Activated CD8-positive, alpha-beta memory T cell treated with anti-CD3 and anti-CD28 coated beads, Interleukin-2, amount 10 ng/mL, durations not matched to agents 7 days and 5 days (primary cell): ENCODE data around the gene ADAMTS14. TPM values are rescaled to one million over a fixed set of nuclear protein-coding genes. Genes with fewer than 3 reads are reported as not detected.
A peak's percentile ranks its signal among the peaks of the same experiment; 100 is the strongest.
"Not testable (repeated sequence)": the region's sequence is repeated elsewhere in the genome, so short reads cannot be mapped to it uniquely, and the experiment has no call there.

Experiments
- ATAC-seq: fragments of 150-1000 bp; cut with Tn5 transposase; one replicate; pipeline ENCODE4 v1.10.0; 2021; ENCODE audit warnings: moderate library complexity
- CTCF ChIA-PET: fragments of 350-600 bp; sonication (Branson Sonifier 250); formaldehyde crosslinking; loops from one replicate; lab custom pipeline; 2021; ENCODE audit warnings: antibody characterized with exemption; lab: Charles Lee
- DNase-seq: peaks from one replicate; pipeline ENCODE4 v3.0.0-alpha.2; 2020
- H3K27ac Mint-ChIP-seq: one replicate; pipeline ENCODE4 v1.8.0; 2021; ENCODE audit warnings: mild to moderate bottlenecking, mixed read lengths
- H3K27me3 Mint-ChIP-seq: one replicate; pipeline ENCODE4 v1.8.0; 2021; ENCODE audit warnings: mixed read lengths
- H3K36me3 Mint-ChIP-seq: one replicate; pipeline ENCODE4 v1.8.0; 2021; ENCODE audit warnings: mild to moderate bottlenecking, mixed read lengths
- H3K4me1 Mint-ChIP-seq: one replicate; pipeline ENCODE4 v1.8.0; 2021; ENCODE audit warnings: mixed read lengths
- H3K4me3 Mint-ChIP-seq: one replicate; pipeline ENCODE4 v1.8.0; 2021; ENCODE audit warnings: mild to moderate bottlenecking, moderate library complexity, mixed read lengths
- H3K9me3 Mint-ChIP-seq: one replicate; pipeline ENCODE4 v1.8.0; 2022; ENCODE audit warnings: low read depth, mixed read lengths
- total RNA-seq, 2 experiments: library from RNA; stranded (reverse); gene quantifications; one replicate each; pipeline ENCODE4 v1.2.3, GENCODE V29; 2021

ADAMTS14 gene, protein sequence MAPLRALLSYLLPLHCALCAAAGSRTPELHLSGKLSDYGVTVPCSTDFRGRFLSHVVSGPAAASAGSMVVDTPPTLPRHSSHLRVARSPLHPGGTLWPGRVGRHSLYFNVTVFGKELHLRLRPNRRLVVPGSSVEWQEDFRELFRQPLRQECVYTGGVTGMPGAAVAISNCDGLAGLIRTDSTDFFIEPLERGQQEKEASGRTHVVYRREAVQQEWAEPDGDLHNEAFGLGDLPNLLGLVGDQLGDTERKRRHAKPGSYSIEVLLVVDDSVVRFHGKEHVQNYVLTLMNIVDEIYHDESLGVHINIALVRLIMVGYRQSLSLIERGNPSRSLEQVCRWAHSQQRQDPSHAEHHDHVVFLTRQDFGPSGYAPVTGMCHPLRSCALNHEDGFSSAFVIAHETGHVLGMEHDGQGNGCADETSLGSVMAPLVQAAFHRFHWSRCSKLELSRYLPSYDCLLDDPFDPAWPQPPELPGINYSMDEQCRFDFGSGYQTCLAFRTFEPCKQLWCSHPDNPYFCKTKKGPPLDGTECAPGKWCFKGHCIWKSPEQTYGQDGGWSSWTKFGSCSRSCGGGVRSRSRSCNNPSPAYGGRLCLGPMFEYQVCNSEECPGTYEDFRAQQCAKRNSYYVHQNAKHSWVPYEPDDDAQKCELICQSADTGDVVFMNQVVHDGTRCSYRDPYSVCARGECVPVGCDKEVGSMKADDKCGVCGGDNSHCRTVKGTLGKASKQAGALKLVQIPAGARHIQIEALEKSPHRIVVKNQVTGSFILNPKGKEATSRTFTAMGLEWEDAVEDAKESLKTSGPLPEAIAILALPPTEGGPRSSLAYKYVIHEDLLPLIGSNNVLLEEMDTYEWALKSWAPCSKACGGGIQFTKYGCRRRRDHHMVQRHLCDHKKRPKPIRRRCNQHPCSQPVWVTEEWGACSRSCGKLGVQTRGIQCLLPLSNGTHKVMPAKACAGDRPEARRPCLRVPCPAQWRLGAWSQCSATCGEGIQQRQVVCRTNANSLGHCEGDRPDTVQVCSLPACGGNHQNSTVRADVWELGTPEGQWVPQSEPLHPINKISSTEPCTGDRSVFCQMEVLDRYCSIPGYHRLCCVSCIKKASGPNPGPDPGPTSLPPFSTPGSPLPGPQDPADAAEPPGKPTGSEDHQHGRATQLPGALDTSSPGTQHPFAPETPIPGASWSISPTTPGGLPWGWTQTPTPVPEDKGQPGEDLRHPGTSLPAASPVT
- under 1 TPM; 0.15 to 0.19 TPM for total RNA-seq

DNA sequence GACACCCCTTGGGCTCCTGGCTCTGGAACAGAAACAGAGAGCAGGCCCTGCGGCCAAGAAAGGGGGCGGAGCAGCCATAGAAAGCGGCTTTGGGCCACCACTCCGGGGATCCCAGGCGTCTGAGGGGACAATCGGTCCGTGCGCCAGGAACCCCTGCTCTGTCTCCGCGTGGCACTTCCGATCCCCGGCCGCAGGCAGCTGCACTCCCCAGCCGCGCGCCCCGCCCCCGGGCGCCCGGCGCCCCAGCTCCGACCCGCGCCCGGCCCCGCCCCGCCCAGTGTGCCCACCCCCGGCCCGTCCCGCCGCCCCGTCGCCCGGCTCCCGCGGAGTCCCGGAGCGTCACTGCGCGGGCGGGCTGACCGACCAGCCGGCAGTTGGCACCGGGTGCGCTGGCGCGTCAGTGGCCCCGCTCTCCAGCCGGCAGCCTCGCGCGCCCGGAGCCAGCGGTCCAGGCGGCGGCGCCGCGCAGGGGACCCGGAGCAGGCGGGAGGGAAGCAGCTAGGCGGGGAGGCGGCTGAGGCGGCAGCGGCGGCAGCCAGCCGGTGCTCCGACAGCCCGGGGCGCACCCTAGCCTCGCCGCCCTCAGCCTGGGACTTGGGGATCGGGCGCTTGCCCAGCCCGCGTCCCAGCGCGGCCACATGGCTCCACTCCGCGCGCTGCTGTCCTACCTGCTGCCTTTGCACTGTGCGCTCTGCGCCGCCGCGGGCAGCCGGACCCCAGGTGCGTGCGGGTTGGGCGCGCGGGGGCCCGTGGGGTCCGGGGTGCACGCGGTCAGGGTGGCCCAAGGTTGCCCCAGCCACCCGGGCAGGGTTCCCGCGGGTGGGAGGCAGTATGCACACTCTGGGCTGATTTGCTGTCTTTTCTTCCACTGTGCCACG is at the start of gene ADAMTS14:
Gene ADAMTS14 (plus strand): TSS at position 342 of the 878 bp plus-strand sequence. CDS start 297 bp downstream, at position 639.
- Mint-ChIP-seq H3K4me3 (peak within 1 kb of the TSS; percentile 59), H3K9me3 (peaks cover 4% of the 10 kb centered on the region), H3K36me3 (no peaks in the 10 kb centered on the region), H3K4me1 (peaks cover 13% of the 10 kb centered on the region), H3K27me3 (peaks cover 54% of the 10 kb centered on the region), H3K27ac (no peak within 1 kb of the TSS)
- CTCF ChIA-PET: no interaction called here
- peak; percentile 72 for ATAC-seq
- no peak for DNase-seq

- H3K27me3 Mint-ChIP-seq: peaks cover 5% of the 10 kb centered on the region
- CTCF ChIA-PET: interaction anchor here (1.3 to 2.0 kb wide), 3 partner anchors 17 to 191 kb away, joined by 3 to 8 read pairs (median 5); no protein-coding TSS in a partner anchor
- no peak for ATAC-seq
- no peak overlapping the region for H3K4me3 Mint-ChIP-seq
- peaks cover 18% of the 10 kb centered on the region for H3K36me3 Mint-ChIP-seq
- peaks cover 3% of the 10 kb centered on the region for H3K9me3 Mint-ChIP-seq
- no peak overlapping the region for H3K27ac Mint-ChIP-seq
- H3K4me1 Mint-ChIP-seq: peaks cover 17% of the 10 kb centered on the region
- DNase-seq: no peak
These were observed 49.8 kb upstream of the ADAMTS14 start for GRCh38 chr10:70622541-70622940.

GRCh38 chr10:70622981-70623844 is 49.1 kb upstream of the ADAMTS14 start:
- CTCF ChIA-PET: interaction anchor here (0.6 to 2.0 kb wide), 4 partner anchors 11 to 236 kb away, joined by 3 to 8 read pairs (median 4); no protein-coding TSS in a partner anchor

GRCh38 chr10:70626056-70626455 is 46.2 kb upstream of the ADAMTS14 start:
- Mint-ChIP-seq H3K36me3 (peaks cover 14% of the 10 kb centered on the region), H3K4me1 (no peaks in the 10 kb centered on the region), H3K27ac (no peak overlapping the region), H3K27me3 (peaks cover 8% of the 10 kb centered on the region), H3K9me3 (peaks cover 4% of the 10 kb centered on the region), H3K4me3 (no peak overlapping the region)
- DNase-seq: no peak
- CTCF ChIA-PET: no interaction called here
- ATAC-seq: no peak

More at GRCh38 chr10:70622981-70623844, 49.1 kb upstream of the ADAMTS14 start:
- Mint-ChIP-seq H3K9me3 (peaks cover 5% of the 10 kb centered on the region), H3K4me3 (no peak overlapping the region), H3K27me3 (peaks cover 8% of the 10 kb centered on the region), H3K4me1 (peaks cover 12% of the 10 kb centered on the region), H3K27ac (no peak overlapping the region), H3K36me3 (peaks cover 21% of the 10 kb centered on the region)
- no peak for ATAC-seq
- no peak for DNase-seq

DNA sequence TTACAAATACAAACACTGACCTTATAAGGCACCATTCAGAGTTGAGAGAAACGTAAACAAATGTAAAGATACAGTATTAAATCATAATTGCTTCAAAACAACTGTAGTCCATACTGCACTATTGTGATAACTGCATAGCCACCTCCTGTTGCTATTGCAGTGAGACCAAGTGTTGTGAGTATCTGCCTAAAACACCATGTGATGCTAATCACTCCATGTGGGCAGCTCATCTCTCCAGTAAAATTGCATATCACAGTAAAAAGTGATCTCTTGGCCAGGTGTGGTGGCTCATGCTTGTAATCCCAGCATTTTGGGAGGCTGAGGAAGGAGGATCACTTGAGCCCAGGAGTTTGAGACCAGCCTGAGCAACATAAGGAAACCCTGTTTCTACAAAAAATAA is 43.0 kb upstream of the ADAMTS14 start:
- DNase-seq: no peak
- CTCF ChIA-PET: no interaction called here
- Mint-ChIP-seq H3K9me3 (peaks cover 4% of the 10 kb centered on the region), H3K27me3 (peaks cover 22% of the 10 kb centered on the region), H3K4me1 (no peaks in the 10 kb centered on the region), H3K4me3 (no peak overlapping the region), H3K36me3 (peaks cover 9% of the 10 kb centered on the region), H3K27ac (no peak overlapping the region)
- no peak for ATAC-seq

DNA sequence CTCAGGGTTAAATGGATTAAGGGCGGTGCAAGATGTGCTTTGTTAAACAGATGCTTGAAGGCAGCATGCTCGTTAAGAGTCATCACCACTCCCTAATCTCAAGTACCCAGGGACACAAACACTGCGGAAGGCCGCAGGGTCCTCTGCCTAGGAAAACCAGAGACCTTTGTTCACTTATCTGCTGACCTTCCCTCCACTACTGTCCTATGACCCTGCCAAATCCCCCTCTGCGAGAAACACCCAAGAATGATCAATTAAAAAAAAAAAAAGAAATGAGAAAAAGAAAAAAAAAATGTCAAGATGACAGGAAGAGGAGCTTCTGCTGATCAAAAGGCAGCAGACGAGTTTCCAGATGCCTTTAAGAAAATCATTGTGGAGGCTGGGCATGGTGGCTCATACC is 40.6 kb upstream of the ADAMTS14 start:
- H3K36me3 Mint-ChIP-seq, H3K9me3 Mint-ChIP-seq, CTCF ChIA-PET, ATAC-seq, H3K4me1 Mint-ChIP-seq, H3K4me3 Mint-ChIP-seq, DNase-seq, H3K27ac Mint-ChIP-seq: not testable (repeated sequence)
- H3K27me3 Mint-ChIP-seq: peaks cover 18% of the 10 kb centered on the region

- H3K27me3 Mint-ChIP-seq: peaks cover 14% of the 10 kb centered on the region
- peaks cover 2% of the 10 kb centered on the region for H3K9me3 Mint-ChIP-seq
- no peak for ATAC-seq
These were observed 38.3 kb upstream of the ADAMTS14 start for GRCh38 chr10:70634011-70634410.

DNA sequence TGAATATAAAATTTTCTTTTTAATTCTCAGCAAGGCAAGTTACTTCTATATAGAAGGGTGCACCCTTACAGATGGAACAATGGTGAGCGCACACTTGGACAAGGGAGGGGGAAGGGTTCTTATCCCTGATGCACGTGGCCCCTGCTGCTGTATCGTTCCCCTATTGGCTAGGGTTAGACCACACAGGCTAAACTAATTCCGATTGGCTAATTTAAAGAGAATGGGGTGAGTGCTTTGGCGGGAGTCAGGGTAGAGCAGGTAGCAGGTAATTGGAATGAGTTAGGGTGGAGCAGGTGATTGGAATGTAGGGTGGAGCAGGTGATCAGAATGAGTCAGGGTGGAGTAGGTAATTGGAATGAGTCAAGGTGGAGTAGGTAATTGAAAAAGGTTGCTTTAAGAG is 37.8 kb upstream of the ADAMTS14 start:
- ATAC-seq, H3K36me3 Mint-ChIP-seq, H3K9me3 Mint-ChIP-seq: not testable (repeated sequence)

More at GRCh38 chr10:70634011-70634410, 38.3 kb upstream of the ADAMTS14 start:
- Mint-ChIP-seq H3K36me3 (peaks cover 2% of the 10 kb centered on the region), H3K4me1 (no peaks in the 10 kb centered on the region), H3K27ac (no peak overlapping the region), H3K4me3 (no peak overlapping the region)
- DNase-seq: no peak
- CTCF ChIA-PET: no interaction called here

DNA sequence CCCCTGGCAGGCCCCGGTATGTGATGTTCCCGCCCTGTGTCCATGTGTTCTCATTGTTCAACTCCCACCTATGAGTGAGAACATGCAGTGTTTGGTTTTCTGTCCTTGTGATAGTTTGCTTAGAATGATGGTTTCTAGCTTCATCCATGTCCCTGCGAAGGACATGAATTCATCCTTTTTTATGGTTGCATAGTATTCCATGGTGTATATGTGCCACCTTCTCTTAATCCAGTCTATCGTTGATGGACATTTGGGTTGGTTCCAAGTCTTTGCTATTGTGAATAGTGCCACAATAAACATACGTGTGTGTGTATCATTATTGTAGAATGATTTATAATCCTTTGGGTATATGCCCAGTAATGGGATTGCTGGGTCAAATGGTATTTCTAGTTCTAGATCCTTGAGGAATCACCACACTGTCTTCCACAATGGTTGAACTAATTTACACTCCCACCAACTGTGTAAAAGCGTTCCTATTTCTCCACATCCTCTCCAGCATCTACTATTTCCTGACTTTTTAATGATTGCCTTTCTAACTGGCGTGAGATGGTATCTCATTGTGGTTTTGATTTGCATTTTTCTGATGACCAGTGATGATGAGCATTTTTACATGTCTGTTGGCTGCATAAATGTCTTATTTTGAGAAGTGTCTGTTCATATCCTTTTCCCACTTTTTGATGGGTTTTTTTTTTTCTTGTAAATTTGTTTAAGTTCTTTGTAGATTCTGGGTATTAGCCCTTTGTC is 32.5 kb upstream of the ADAMTS14 start:
- H3K4me3 Mint-ChIP-seq, DNase-seq, H3K4me1 Mint-ChIP-seq, CTCF ChIA-PET, H3K27ac Mint-ChIP-seq, H3K9me3 Mint-ChIP-seq, H3K36me3 Mint-ChIP-seq, ATAC-seq: not testable (repeated sequence)
- peaks cover 17% of the 10 kb centered on the region for H3K27me3 Mint-ChIP-seq

More for the DNA sequence above, 37.8 kb upstream of the ADAMTS14 start:
- H3K4me3 Mint-ChIP-seq, H3K27ac Mint-ChIP-seq, CTCF ChIA-PET, DNase-seq, H3K4me1 Mint-ChIP-seq: not testable (repeated sequence)
- H3K27me3 Mint-ChIP-seq: peaks cover 14% of the 10 kb centered on the region

GRCh38 chr10:70643272-70643671 is 29.0 kb upstream of the ADAMTS14 start:
- ATAC-seq, H3K4me1 Mint-ChIP-seq, H3K36me3 Mint-ChIP-seq, H3K9me3 Mint-ChIP-seq, H3K27ac Mint-ChIP-seq, H3K4me3 Mint-ChIP-seq, DNase-seq: not testable (repeated sequence)
- CTCF ChIA-PET: interaction anchor here (1.6 kb wide), 1 partner anchor 10 kb away, joined by 3 read pairs; no protein-coding TSS in a partner anchor
- H3K27me3 Mint-ChIP-seq: peaks cover 17% of the 10 kb centered on the region

GRCh38 chr10:70644959-70645358 is 27.3 kb upstream of the ADAMTS14 start:
- CTCF ChIA-PET, ATAC-seq, H3K4me3 Mint-ChIP-seq, DNase-seq, H3K36me3 Mint-ChIP-seq, H3K27ac Mint-ChIP-seq, H3K4me1 Mint-ChIP-seq: not testable (repeated sequence)
- peaks cover 17% of the 10 kb centered on the region for H3K9me3 Mint-ChIP-seq
- H3K27me3 Mint-ChIP-seq: peaks cover 17% of the 10 kb centered on the region
